SK-N-MC (cell line): ENCODE data around the gene HDAC8.

ENCODE experiments used
- EZH2 ChIP-seq: fragments of 200-600 bp; sonication (generic); IDR thresholded peaks from one replicate; pipeline ENCODE4 v1.6.1; 2017; ENCODE audit warnings: antibody characterized with exemption
- FOXP2 ChIP-seq: optimal IDR thresholded peaks from 2 replicates; pipeline ENCODE3; 2011; ENCODE audit warnings: mild to moderate bottlenecking, moderate library complexity; ENCODE audit not compliant: insufficient read depth; ENCODE audit errors: extremely low read length, control extremely low read depth

DNA sequence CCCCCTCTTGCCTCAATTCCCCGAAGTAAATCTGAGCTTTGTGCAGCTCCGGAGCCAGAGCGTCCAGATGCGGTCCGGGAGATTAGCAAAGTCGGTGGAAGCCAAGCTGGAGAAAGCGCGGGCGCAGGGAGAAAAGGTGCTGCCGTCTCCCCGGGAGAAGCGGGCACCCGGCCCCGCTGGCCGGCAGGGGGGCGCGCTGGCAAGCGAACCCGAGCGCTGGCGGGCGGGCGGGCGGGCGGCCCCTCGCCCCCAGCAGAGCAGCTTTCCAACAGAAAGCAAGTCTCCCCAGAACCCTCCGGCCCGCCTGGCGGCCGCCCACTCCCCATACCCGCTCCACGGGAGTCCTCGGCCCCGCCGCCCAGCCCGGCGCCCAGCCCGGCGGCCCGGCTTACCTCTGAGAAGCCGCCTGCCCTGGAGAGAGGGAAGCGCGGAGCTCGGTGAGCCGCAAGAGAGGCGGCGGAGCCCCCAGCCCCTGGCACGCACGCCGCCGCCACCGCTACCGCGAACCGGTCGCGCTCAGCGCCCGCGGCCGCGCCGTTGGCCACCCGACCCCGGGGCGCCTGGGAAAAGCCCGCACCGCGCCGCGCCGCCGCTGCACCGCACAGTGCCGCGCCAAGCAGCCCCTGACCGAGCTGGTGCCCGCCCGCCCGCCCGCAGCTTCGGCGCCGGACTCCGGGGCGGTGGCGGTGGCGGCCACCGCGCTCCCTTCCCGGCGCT lies 266.4 kb downstream of the HDAC8 start:
- TF ChIP-seq EZH2 (no peak), FOXP2 (no peak)
